ENCODE measurements around the gene GRAMD4.

The GRAMD4 gene

DNA sequence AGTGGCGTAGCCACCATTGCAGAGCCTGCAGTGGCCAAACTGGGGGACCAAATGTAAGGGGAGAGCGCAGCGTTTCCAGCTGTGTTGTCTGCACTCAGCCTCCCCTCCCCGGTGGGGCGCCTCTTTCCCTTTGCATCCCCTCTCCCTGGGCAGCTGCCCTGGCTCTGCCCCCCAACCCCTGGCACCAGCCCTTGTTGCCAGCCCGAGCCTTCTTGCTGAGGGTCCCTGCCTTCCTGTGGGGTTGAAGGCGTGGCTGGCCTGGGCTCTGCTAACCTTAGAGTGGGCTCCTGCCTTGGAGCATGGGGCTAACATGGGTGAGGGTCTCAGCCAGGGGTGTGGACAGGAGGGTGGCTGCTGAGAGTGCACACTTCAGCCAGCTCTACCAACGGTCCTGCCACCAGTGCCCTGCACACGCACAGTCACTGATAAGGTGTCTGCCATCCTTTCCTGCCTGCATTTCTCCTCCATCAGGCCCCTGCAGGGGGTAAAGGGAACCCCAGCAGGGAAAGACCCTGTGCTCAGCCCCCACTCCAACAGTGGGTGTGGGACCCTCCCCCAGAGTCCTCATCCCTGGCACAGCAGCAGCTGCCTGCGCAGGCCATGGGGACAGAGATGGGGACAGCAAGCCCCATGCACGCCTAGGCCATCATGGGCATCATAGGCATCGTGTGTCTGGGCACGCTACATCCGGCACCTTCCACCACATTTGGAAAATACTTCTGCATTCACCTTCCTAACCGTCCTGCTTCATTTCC, 74.4 kb downstream of the GRAMD4 start:
- no peak for DNase-seq (ENCODE audit: low read depth)

DNA sequence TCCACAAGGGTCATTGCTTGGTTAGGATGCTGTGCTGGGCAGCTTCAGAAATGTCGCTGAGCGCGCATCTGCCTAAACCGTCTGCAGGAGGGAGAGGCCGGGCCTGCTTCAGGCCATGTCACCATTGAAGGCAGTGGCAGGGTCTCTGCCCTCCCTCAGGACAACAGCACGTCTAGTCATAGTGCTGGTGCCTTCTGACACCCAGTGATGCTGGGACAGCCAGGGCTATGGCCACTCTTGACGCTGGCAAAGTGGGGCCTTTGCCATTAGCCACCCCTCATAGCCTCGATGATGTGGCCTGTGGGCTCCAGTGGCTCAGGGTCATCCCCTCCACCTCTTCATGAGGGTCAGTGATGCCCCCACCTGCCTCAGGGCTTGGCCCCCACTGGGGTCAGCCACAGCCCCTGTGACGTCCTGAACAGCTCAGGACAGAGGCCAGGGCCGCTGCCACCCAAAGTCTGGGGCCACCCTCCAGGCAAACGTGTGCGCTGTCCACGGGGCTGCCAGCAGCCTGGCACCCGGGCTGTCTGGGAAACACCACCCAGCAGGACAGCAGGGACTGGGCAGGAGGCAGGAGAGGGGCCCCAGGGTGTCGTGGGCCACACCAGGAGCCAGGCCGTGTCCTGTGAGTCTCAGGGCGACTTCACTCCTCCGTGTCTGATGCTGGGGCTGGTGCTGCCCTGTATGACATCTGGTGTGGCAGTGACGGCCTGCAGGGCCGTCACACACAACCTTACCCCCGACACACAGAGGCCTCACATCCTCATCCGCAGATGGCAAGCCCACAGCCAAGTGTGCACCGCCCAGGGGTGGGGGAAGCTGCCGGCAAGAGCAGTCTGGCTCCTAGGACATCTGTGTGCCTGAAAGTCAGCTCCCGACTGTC, 75.4 kb downstream of the GRAMD4 start:
- no peak for DNase-seq (ENCODE audit: low read depth)

DNA sequence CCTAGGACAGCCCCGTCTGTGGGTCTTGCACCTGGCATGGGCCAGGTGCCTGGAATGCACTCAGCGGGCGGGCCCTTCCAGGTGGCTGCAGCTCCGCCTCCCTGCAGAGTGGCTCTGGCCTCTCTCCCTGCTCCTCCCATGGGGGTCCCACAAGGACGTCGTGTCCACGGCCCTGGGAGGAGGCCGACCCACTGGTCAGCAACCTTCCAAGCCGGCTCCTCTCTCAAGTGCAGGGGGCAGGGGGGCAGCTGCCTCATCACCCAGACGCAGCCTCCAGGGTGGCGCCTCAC, 76.0 kb downstream of the GRAMD4 start:
- DNase-seq (ENCODE audit: low read depth) = no peak

DNA sequence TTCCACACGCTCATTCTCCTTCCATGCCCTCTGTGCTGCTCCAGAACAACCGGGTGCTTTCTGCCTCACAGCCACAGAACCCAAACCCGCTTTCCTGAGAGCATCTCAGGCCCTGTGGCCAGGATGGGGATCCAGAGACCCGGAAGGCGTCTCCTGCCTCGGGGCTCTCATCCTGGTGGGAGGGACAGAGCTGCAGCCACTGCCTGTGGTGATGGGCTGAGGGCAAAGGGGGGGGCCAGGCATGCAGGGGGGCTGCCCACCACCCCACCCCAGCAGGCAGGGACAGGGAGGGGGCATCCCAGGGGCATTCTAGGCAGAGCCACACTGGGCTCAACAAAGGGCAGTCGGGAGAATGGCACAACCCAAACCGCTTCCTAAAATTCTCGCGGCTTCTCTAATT, 76.4 kb downstream of the GRAMD4 start:
- DNase-seq (ENCODE audit: low read depth) = no peak

DNA sequence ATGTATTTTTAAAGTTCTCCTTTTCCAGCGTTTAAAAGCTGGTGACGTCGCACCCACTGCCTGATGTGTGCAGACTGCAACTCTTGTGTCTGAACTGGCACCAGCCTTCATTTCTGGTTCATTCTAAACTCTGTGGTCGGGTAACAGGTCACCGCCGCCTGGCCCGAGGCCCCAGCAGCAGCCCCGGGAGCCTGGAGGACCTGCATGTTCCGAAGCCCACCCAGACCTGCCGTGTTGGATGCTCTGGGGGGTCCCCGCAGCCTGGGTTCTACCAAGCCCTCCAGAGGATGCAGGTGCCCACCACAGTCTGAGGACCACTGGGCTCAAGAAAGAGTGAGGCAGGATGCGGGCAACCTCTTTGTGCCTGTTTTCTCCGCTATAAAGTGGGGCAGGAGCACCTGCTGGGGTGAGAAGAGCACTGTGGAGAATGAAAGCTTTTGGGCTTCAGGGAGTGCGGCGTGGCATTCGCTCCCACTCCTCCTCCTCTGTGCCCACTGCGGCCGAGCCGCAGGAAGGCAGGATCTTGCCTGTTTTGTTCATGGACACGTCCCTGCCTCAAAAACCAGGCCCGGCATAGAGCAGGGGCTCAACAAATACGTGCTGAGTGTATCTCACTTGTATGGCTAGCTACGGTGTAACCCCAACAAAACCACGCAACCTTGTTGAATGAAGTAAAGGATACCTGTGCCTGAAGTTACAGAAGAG, 77.8 kb downstream of the GRAMD4 start:
- no peak for DNase-seq (ENCODE audit: low read depth)

DNA sequence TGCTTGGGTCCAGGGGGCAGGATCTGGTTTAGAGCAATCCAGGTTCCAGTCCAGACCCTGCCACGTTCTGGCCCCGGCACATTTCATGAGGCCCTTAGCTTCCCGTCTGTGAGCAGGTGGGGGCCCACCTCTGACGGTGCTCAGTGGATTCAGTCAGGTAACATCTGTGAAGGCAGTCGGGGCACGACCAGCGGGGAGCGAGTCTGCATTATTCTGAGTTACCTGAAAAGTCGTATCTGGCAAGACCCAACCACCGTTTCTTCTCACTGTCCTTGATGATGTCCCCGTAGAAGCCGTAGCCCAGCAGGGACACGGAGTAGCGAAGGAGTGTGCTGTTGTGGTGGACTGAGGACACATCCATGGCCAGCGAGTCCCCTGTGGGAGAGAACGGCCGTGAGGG, 78.9 kb downstream of the GRAMD4 start:
- DNase-seq (ENCODE audit: low read depth) = no peak

DNA sequence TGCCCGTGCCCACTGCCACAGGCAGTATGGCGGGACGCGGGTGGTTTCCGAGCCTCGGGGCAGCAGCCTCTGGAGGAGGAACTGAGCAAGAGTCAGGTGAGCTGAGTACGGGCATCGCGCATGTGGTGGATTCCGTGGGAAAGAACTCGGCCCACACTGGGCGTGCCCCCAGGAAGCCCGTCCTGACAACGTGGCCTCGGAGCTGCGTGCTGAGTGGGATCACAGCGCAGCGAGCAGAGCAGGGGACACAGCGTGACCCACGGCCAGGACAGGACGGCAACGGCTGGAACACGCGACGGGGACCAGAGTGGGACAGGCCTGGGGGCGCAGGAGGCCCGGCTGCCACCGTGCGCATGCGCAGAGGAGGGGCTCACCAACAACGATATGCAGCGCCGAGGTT, 81.1 kb downstream of the GRAMD4 start:
- DNase-seq (ENCODE audit: low read depth) = no peak

DNA sequence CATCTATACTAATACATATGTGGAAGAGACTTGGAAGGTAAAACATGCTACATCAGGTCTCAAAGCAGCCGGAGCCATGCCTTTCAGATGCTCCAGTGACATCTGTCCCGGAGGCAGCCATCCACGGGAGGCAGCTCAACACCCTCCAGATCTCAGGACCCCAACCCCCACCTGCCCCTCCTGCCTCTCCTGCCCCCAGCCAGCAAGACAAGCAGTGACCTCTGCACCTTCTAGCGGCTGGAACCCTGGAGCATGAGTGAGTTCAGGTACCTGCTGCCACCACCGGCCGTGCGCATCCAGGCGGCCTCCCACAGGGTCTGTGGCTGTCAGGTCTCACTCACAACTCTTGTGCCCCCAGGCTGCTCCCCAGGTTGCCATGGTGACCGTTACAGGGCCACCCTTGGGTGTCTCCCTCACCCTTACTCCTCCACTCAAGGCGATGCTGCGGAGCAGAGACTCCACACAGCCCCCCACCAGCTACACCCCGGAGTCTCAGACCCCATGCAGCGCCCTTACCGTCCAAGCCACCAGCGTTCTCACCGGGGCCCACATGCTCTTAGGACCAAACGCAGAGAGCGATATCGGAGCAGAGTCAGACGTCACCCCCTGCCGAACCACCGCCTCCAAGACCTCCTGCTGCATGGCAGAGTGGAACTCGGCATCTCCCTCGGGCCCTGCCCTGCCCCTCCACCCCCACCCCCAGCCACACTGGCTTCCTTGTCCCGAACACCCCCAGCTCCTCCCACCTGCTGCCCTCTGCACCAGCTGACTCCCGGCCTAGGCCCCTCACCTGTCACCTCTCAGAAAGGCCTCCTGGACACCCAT, 83.2 kb downstream of the GRAMD4 start:
- DNase-seq (ENCODE audit: low read depth) = no peak

DNA sequence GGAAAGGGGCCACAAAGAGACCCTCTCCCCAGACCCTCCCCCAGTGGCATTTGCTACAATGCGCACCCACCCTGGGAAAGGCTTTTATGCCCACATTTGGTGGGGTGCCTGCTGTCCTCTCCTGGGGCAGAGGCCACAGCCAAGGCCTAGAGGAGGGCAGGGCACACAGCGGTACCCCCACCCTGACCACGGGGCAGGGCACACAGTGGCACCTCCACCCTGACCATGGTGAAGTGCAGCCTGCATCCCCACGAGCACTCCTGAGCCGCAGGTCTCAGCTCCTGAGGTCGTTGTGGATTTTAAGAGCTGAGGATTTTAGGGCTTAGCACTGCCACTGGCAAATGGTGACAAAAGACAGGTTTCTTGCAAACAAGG, 83.8 kb downstream of the GRAMD4 start:
- DNase-seq (ENCODE audit: low read depth) = no peak

DNA sequence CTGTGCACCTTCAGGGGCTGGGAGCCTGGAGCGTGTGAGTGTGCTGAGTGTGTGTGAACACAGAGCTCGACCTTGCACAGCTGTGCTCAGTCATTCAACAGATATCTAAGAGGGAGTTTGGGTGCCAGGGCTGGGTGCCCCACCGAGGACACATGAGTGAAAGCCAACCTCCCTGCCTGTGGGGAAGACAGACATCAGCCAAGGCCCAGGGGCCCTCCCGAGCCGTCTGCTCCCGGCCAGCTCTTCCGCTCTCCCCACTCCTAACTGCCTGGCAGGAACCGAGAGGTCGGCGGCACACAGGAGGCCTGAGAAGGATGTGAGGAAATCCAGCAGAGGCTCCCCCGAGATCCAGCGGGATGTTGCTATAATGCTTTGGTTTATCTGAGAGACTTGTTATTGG, 85.9 kb downstream of the GRAMD4 start:
- no peak for DNase-seq (ENCODE audit: low read depth)

DNA sequence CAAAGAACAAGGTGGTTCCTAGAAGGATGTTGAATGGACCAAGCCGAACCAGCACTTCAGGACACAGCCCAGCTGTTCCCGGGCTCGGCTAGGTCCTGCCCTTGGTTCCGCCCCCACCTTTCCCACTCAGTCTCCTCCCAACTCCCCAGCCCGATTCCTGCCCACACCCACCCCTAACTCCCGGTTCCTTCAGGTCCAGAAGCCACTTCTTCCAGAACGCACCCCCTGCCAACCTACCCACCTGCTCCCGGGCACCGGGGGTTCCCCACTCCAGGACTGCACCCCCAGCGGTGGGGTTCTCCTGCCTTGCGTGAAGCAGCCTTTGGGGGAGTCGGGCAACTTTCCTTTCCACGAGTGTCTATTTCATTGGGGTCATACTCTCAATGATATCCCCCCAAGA, 87.1 kb downstream of the GRAMD4 start:
- no peak for DNase-seq (ENCODE audit: low read depth)

DNA sequence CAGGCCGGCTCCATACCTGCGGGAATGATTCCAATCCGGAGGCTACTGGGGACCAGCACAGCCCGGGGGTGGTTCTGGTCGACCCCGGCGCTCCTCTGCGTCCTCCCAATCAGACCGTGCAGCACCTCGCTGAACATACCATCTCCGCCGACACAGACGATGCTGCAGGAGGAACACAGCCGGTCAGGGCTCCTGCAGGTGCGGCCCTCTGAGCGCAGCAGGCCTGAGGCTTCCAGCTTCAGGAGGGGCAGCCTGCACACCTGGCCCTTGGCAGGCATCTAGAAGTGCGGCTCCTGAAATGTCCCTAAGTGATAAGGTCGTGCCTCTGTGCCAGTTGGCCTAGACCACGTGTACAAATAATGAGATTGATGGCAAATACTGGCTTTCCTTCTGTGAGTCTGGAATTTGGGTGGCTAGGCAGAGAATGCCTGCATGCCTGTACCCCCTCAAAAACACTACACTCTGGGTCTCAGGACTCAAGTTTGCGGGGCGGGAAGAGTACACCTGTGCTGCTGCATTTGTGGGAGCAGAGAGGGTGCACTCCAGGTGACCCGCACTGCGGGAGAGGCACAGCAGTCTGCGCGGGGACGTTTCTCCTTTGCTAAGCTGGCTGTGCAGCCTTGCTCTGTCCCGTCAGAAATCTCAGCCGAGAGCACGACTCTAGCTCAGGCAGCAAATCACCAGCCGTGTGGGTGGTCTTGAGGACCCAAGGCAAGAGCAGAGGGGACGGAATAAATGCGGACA, 87.8 kb downstream of the GRAMD4 start:
- no peak for DNase-seq (ENCODE audit: low read depth)

DNA sequence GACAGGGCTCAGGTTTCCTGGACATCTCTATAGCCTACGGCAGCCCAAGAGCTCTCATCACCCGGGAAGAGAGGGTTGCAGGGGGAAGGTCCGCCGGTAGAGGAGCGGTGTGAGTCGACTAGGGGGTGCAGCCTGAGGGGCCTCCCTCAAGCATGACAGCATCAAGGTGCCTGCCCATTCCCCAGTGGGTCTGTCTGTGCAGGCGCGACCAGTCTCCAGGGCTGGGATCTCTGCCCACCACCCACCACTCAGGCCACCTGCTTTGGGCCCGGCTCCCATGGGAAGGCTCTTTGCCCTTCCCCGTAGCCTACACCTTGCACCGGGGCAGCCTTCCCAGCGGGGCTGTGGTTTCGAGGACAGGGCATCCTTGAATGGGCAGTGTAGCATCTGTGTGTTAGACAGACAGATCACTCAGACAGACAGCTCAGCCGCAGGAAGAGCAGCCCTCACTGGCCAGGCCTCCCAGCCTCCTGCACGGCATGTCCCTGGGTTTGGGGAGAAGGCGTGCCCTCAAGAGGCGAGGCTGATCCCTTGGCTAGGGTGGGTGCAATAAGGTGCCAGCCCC, 88.7 kb downstream of the GRAMD4 start:
- DNase-seq (ENCODE audit: low read depth) = no peak

DNA sequence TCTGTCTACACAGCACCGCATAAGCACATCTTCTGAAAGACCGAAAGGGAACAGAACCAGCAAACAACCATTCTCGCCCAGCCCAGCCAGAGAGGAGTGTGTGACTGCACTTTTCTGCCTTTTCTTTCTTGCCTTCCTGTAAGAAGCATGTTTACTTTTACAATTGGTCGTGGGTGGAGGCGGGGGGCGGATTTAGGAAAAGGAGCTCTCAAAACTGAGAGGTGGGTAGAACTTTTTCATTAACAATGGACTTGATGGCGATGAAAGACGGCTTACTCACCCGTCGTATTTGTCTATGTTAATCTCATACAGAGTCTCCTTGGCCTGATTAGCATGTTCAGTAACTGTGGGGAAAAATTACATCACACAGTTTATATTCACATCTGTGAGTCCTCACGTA, 90.6 kb downstream of the GRAMD4 start:
- DNase-seq (ENCODE audit: low read depth) = no peak

DNA sequence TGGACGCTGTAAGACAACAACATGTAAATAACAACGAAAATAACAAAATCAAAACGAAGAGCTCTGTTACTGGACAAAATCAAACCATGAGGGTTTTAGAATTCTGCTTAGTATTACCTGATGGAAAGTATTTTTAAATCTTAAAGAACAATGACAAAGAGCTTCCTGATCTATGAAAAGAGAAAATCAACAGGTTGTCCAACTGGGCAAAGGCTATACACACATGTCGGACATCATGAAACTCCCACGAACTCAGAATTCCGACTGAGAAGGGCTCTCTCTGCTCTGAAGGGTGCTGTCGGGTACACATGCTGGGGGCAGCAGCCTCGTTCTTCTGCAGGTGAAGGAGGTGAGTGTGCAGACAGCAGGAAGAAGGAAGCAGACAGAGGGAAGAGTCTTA, 92.1 kb downstream of the GRAMD4 start:
- no peak for DNase-seq (ENCODE audit: low read depth)

DNA sequence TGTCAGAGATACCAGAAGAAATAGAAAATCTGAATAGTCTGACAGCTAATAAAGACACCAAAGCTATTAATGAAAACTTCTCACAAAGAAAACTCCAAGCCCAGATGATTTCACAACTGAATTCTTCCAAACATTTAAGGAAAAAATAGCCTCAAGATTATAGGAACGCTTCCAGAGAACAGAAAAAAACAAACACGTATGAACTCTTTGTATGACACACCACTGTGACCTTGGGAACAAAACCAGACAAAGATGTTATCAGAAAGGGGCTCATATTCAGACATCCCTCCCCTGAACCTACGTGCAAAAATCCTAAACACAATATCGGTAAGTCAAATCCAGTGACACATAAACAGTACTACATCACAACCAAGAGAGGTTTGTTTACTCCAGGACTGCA, 94.4 kb downstream of the GRAMD4 start:
- no peak for DNase-seq (ENCODE audit: low read depth)

DNA sequence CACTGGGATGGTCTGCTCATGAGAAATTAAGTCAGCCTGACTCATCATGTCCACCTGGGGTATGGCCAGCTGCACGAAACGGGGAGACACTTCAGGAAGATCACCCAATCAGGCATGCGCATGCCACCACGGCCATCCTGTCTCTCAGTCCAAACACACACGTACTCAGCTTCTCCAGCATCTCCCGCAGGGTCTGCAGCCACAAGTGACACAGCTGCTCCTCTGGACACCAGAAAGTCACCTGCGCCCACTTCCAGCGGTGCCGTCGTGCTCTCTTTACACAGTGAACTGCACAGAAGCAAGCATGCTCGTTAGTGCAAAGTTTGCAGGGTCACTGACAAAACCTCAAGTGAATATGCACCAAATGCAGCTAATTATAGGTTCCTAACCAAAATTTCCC, 99.7 kb downstream of the GRAMD4 start:
- no peak for DNase-seq (ENCODE audit: low read depth)

DNA sequence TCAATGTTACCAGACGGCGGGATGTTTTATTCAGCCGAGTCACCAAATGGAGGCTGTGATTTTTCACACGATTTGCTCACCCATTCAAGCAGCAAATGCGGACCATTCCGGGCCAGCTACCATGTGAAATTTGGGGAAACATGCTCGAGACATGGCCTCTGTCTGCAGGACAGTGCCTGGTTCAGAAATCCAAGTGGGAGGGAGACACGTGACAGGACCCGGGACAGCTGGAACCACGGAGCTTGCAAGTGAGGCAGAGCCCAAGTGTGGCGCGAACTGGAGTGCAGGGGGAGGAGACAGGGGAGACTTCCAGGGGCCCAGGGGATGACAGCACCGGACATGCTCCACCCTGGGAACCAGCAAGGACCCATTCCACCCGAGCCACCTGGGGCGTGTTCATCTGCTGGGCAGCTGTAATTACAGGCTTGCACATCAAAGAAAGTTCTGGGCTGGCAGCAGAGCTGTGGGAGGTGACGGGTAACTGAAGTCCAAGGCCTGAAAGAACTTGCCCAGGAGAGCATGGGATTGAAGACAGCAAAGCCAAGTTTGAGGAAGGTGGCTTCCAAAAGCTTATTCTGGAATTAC, 101.4 kb downstream of the GRAMD4 start:
- DNase-seq (ENCODE audit: low read depth) = no peak

DNA sequence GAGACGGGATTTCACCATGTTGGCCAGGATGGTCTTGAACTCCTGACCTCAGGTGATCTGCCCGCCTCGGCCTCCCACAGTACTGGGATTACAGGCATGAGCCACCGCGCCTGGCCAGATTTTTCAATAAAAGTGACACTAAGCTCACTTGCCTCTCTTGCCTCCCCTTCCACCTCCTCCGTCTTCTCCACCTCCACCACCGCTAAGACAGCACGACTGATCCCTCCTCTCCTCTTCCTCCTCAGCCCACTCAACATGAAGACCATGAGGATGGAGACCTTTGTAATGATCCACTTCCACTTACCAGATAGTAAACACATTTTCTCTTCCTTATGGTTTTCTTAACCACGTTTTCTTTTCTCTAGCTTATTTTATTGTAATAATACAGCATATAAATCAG, 103.7 kb downstream of the GRAMD4 start:
- DNase-seq (ENCODE audit: low read depth) = no peak

DNA sequence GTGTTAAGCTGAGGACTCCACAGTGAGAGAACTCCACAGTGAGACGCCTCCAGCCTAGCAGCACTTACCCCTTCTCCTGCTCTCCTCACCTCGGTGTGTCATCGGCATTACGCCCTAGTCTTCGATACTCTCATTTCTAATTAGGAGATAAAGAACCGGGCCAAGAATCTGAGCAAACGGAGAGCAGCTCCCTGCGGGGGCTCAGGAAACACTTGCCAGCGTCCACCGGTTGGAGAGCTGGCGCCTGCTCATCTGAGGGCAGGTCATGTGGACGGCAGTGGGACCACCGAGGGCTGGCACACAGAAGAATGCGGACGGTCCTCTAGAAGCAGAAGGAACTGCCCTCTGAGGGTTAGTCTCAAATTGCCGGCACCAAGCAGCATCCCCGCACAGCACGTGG, 104.9 kb downstream of the GRAMD4 start:
- no peak for DNase-seq (ENCODE audit: low read depth)

Measured in activated gamma-delta T cell treated with anti-CD3 and anti-CD28 coated beads, Interleukin-2, amount 50 U/mL, for 16 hours (primary cell).